HG03354 (cell line): ENCODE measurements around the gene MIER1.
"Not testable (repeated sequence)": the region's sequence is repeated elsewhere in the genome, so short reads cannot be mapped to it uniquely, and the experiment has no call there.

ENCODE experiments used
- ATAC-seq: cut with Tn5 transposase; IDR thresholded peaks from one replicate; pipeline ENCODE4 v1.9.1; 2021; ENCODE audit warnings: mild to moderate bottlenecking; ENCODE audit not compliant: unreplicated experiment, poor library complexity, severe bottlenecking

The MIER1 gene

DNA sequence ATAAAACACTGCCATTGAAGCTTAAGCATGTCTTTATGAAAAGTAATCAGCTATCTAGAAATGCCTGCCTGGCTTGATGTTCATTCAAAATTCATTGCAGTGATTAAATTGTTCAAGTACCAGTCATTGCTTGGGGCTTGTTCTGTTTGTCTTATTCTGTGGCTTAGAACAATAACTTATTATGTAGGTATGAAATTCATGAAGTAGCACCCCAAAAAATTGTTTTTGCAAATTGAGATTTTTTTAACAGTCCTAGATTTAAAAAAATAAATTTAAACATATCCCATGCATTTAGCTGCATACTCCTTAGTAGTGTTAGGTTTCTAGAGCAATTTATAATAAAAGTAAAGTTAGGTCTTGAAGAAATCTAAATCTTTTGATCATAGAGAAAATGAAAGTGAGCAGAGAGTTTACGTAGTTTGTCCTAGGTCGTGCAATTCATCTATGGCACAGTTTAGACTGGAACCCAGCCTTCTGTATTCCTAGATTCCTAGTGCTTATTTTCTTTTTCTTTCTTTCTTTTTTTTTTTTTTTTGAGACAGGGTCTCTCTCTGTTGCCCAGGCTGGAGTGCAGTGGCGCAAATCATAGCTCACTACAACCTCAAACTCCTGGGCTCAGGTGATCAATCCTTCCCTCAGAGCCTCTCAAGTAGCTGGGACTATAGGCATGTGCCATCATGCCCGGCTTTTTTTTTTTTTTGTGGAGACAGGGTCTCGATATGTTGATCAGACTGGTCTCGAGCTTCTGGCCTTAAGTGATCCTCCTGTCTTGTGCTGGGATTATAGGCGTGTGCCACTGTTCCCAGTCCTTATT is 9.3 kb downstream of the MIER1 start:
- no peak for ATAC-seq

GRCh38 chr1:66937529-66938234 is 12.9 kb downstream of the MIER1 start:
- no peak for ATAC-seq

DNA sequence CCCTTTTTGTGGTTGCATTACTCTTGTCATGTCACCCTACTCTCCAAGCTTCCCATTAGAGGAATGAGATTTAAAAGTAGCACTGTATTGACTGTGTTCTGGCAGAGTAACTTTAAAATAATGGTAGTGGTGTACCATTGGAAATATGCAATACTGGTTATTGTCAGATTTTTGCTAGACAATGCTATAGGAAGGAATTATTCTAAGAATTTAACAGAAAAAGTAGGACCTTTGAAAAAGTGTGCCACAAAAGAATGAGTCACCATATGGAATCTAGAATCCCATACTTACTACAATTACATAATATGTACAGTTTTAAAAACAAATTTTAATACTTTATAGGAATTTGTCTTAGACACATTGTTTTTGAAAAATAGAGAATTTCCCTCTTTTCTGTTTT is 13.8 kb downstream of the MIER1 start:
- no peak for ATAC-seq

DNA sequence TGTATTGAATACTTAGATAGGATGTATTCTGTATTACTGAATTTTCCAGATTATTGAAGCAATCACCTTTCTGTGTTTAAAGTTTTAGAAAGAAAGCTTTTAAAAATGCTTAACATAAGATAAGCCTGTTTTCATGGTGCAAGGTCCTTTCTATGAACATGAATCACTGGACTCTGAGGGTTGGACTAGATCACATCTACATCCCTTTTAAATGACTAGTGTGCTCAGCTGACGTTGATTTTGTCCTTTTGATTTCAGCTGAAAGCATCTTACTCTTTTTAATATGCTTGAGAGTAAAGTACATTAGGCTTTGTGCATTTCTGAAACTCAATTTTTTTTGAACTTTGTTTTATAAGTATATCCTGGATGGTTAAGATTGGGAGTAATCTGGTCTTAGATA is 16.2 kb downstream of the MIER1 start:
- no peak for ATAC-seq

- ATAC-seq, result no peak
These were observed 18.7 kb downstream of the MIER1 start for GRCh38 chr1:66943361-66943969.

- no peak for ATAC-seq
These were observed 19.8 kb downstream of the MIER1 start for GRCh38 chr1:66944330-66945274.

DNA sequence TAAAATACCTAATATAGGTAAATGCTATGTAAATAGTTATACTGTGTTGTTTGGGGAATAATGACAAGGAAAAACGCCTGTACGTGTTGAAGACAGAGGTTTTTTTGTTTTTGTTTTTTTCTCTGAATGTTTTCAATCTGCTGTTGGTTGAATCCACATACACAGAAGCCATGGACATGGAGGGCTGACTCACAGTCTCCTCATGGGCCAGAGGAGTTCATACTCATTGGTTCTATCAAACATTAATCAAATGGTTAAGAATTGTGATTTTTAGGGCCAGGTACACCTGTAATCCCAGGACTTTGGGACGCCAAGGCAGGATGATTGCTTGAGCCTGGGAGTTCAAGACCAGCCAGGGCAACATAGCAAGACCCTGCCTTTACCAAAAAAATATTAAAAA is 20.5 kb downstream of the MIER1 start:
- no peak for ATAC-seq

- ATAC-seq, result no peak
These were observed 22.5 kb downstream of the MIER1 start for GRCh38 chr1:66947267-66947666.

DNA sequence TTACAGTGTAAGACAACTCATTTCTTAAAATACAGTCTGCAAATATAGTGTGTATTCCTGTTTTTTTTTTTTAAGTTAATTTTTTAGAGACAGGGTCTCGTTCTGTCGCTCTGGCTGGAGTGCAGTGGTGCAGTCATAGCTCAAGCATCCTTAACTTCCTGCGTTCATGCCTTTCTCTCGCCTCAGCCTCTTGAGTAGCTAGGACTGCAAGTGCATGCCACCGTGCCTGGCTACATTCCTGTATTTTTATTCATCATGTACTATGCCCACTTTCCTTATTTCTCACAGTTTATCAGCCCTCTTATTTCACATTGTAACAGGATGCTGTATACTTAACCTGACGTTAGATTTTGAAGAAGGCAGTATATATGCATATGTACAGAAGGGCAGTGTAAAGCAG is 26.7 kb downstream of the MIER1 start:
- no peak for ATAC-seq

DNA sequence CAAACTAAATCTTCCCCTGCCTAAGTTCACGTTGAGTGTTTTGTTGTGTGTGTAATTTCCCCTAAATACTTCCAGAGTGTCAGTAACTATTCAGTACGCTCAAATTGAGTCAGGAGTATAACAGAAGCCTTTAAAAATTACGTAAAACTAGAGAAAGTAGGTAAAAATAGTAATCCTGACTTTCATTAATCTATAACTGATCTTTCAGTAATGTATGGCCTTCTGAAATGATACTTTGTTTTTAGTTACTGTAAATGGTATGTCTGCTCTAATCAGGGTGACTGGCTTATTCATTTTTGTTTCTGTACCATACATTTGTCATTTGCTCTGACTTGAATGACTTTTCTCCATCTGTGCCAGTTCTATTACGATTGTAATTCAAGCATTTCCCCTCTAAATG is 29.4 kb downstream of the MIER1 start:
- peak; percentile 82 for ATAC-seq

GRCh38 chr1:66957938-66958337 is 33.1 kb downstream of the MIER1 start:
- no peak for ATAC-seq

GRCh38 chr1:66966188-66966873 is 41.5 kb downstream of the MIER1 start:
- ATAC-seq, result not testable (repeated sequence)

DNA sequence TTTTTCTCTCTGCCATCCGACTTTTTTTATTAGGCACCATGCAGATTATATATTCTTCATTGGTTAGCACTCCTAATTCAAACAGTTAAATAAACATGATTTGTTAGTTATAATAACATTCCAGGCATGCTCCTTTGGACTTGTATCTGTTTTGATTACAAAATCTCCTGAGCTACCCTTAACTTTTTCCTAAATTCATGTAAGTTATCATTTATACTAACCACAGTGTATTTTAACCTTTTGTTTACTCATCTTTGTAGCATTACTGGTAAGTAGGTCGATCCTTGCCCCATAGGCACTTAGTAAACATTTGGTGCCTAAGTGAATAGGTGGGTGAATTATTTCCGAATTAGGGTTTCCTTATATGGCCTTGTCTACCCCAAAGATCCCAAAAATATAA is 43.8 kb downstream of the MIER1 start:
- no peak for ATAC-seq

DNA sequence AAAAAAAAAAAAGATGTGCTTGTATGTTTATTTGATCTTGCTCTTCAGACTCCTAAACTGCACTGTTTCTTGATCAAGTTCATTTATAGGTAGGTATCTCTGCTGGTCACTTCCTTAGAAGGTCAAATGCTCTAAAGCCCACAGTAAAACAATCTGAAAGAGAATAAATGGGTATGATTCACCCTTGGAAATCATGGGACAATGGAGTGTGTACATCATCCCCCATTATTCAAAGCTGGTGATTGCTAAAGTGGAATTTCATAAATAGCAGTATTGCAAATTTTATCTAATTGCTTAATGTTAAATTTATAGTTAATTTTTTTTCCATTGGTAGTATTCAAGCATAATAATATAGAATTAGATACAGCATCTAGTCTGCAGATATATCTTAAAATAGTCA is 53.4 kb downstream of the MIER1 start:
- ATAC-seq, result no peak

GRCh38 chr1:66979621-66980020 is 54.8 kb downstream of the MIER1 start:
- ATAC-seq, result not testable (repeated sequence)

- no peak for ATAC-seq
These were observed 56.1 kb downstream of the MIER1 start for GRCh38 chr1:66980745-66981367.

DNA sequence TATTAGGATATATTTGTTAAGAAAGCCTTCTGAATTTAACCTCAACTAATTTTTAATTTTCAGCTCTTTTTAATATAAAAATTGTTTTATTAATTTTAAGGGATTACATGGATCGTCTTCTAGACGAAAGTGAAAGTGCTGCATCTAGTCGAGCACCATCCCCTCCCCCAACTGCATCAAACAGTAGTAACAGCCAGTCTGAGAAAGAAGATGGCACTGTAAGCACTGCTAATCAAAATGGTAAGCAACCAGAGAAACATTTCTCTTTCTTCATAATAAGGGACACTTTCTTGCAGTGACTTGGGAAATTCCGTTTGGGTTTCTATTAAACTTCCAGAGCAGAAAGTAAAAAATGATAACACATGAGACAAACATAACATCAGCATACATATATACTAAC is 56.9 kb downstream of the MIER1 start:
- peak; percentile 19 for ATAC-seq

GRCh38 chr1:66982561-66983260 is 57.9 kb downstream of the MIER1 start:
- peak; percentile 60 for ATAC-seq
